ENCODE results near the gene RAB29. TPM values are rescaled to one million over a fixed set of nuclear protein-coding genes. Genes with fewer than 3 reads are reported as not detected.
"Not testable (repeated sequence)": the region's sequence is repeated elsewhere in the genome, so short reads cannot be mapped to it uniquely, and the experiment has no call there.

Gene RAB29
- total and polyA plus RNA-seq, 2 experiments from 2014 or later = 6.5 to 7.2 TPM

DNA sequence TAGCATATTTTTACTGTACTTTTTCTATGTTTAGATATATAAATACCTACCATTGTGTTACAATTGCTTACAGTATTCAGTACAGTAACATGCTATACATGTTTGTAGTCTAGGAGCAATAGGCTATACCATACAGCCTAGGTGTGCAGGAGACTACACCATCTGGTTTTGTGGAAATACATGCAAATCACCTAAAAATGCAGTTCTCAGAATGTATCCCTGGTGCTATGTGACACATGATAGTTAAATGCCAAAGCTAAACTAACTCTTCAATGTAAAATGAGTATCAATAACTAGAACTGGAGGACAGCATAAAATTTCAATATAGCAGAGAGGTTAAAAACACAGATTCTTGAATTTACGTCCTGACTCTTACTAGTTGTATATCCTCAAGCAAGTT lies 40.1 kb downstream of the RAB29 start:
- Histone ChIP-seq H3K4me3 (no peak overlapping the region), H3K27me3 (no peaks in the 10 kb centered on the region), H3K36me3 (peaks cover 11% of the 10 kb centered on the region), H3K27ac (peak overlapping the region; percentile 32), H3K9me3 (ENCODE audit: low read depth) (no peaks in the 10 kb centered on the region), H3K4me1 (ENCODE audit: low read depth) (peaks cover 3% of the 10 kb centered on the region)
- DNase-seq (ENCODE audit: low read depth in 1 of 2, low spot score in 1 of 2) = no peak
- TF ChIP-seq, protein P1, sequence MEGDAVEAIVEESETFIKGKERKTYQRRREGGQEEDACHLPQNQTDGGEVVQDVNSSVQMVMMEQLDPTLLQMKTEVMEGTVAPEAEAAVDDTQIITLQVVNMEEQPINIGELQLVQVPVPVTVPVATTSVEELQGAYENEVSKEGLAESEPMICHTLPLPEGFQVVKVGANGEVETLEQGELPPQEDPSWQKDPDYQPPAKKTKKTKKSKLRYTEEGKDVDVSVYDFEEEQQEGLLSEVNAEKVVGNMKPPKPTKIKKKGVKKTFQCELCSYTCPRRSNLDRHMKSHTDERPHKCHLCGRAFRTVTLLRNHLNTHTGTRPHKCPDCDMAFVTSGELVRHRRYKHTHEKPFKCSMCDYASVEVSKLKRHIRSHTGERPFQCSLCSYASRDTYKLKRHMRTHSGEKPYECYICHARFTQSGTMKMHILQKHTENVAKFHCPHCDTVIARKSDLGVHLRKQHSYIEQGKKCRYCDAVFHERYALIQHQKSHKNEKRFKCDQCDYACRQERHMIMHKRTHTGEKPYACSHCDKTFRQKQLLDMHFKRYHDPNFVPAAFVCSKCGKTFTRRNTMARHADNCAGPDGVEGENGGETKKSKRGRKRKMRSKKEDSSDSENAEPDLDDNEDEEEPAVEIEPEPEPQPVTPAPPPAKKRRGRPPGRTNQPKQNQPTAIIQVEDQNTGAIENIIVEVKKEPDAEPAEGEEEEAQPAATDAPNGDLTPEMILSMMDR (IDR thresholded peaks at IDR 0.05; ENCODE audit: low read depth, low read length) = no peak

DNA sequence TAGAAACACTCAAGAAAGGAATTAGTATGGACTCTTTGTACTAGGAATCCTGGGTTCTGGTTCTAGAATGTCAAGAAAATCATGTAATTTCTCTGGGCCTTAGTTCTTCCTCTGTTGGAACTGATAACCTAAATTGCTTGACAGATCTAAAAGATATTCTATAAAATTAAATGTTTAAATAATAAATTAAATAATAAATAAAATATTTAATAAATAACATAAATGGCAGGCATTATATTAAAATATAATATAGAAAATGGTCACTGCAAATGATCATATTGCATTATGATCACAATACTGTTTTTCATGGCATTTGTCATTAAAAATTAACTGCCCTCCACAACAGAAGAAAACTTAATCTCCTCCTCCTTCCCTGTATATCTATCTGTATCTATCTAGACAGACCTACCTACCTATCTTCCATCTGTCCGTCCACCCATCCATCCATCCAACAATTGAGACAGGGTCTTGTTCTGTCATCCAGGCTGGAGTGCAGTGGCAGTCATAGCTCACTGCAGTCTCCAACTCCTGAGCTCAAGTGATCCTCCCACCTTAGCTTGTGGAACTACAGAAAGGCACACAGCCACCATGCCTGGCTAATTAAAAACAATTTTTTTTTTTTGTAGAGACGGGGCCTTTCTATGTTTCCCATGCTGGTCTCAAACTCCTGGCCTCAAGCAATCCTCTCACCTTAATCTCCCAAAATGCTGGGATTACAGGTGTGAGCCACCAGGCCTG lies 41.7 kb downstream of the RAB29 start:
- H3K36me3 ChIP-seq = peaks cover 11% of the 10 kb centered on the region
- no peaks in the 10 kb centered on the region for H3K27me3 ChIP-seq
- H3K4me3 ChIP-seq = no peak overlapping the region
- H3K9me3 ChIP-seq (ENCODE audit: low read depth) = no peaks in the 10 kb centered on the region
- TF ChIP-seq, protein P1 (IDR thresholded peaks at IDR 0.05; ENCODE audit: low read depth, low read length) = no peak
- peaks cover 3% of the 10 kb centered on the region for H3K4me1 ChIP-seq (ENCODE audit: low read depth)
- DNase-seq (ENCODE audit: low read depth in 1 of 2, low spot score in 1 of 2) = no peak
- H3K27ac ChIP-seq = peak overlapping the region; percentile 42

DNA sequence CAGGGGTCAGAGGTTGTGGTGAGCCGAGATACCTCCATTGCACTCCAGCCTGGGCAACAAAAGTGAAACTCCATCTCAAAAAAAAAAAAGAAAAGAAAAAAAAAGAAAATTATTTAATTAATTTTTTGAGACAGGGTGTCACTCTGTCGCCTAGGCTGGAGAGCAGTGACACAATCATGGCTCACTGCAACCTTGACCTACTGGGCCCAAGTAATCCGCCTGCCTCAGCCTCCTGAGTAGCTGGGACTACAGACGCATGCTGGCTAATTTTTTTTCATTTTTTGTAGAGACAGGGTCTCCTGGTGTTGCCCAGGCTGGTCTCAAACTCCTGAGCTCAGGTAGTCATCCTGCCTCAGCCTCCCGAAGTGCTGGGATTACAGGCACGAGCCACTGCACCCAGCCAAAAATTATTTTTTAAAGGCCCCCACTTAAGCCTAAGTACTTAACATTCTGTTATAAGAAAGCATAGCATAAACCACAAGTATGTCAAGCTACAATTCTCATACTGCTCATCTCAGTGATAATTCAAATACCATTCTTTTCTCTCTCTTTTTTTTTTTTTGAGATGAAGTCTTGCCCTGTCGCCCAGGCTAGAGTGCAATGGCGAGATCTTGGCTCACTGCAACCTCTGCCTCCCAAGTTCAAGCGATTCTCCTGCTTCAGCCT lies 45.2 kb downstream of the RAB29 start:
- H3K27ac ChIP-seq = no peak overlapping the region
- peaks cover 28% of the 10 kb centered on the region for H3K36me3 ChIP-seq
- no peak for DNase-seq (ENCODE audit: low read depth in 1 of 2, low spot score in 1 of 2)
- no peak overlapping the region for H3K4me3 ChIP-seq
- H3K27me3 ChIP-seq = no peaks in the 10 kb centered on the region
- TF ChIP-seq, protein P1 (IDR thresholded peaks at IDR 0.05; ENCODE audit: low read depth, low read length) = no peak
- H3K4me1 ChIP-seq (ENCODE audit: low read depth) = peaks cover 3% of the 10 kb centered on the region
- no peaks in the 10 kb centered on the region for H3K9me3 ChIP-seq (ENCODE audit: low read depth)

DNA sequence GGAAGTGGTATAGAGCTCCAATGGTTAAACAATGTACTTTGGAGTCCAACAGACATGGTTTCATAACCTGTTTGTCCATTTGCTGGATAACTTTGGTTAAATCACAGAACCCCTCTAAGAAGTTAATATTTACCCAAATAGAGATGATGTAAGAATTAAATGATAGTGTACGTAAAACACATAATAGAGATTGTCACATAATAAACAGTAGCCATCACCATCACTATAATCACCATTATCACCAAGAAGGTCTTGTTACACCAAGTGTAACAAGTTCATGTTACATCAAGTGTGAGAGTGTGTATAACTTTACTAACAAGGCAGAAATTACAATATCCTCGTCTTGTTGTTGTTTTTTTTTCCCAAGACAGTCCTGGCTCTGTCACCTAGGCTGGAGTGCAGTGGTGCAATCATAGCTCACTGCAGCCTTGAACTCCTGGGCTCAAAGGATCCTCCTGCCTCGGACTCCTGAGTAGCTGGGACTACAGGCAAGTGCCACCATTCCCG lies 48.6 kb downstream of the RAB29 start:
- no peak for DNase-seq (ENCODE audit: low read depth in 1 of 2, low spot score in 1 of 2)
- H3K36me3 ChIP-seq = peaks cover 50% of the 10 kb centered on the region
- H3K4me1 ChIP-seq (ENCODE audit: low read depth) = no peaks in the 10 kb centered on the region
- H3K27ac ChIP-seq = peak overlapping the region; percentile 25
- TF ChIP-seq, protein P1 (IDR thresholded peaks at IDR 0.05; ENCODE audit: low read depth, low read length) = no peak
- H3K4me3 ChIP-seq = no peak overlapping the region
- H3K27me3 ChIP-seq = no peaks in the 10 kb centered on the region
- no peaks in the 10 kb centered on the region for H3K9me3 ChIP-seq (ENCODE audit: low read depth)

DNA sequence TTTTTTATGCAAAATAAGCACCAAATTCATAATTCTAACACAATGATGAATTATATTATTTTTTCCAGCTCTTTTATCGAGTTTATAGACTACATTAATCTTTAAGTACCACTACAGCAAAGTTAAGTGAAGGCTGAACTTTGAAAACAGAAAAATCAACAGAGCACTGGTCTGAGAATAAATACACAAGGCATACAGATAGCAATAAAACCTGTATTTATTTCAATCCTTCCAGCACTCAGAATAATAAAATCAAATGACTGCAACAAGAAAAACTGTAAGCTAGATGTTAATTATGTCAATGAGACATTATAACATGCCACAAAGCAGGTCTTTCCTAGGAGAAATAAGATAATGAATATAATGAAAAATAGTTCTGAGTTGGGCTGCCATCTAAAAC lies 49.8 kb downstream of the RAB29 start:
- TF ChIP-seq, protein P1 (IDR thresholded peaks at IDR 0.05; ENCODE audit: low read depth, low read length) = no peak
- H3K9me3 ChIP-seq (ENCODE audit: low read depth) = no peaks in the 10 kb centered on the region

DNA sequence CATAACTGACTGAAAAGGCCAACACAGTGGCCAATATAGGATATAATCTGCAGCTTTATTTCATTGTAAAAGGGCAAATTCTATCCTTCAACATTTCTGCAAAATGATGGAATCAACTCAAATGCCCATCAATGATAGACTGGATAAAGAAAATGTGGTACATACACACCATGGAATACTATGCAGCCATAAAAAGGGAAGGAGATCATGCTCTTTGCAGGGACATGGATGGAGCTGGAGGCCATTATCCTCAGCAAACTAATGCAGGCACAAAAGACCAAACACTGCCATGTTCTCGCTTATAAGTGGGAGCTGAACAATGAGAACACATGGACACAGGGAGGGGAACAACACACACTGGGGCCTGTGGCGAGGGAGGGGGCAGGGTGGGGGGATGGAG lies 54.5 kb downstream of the RAB29 start:
- DNase-seq (ENCODE audit: low read depth in 1 of 2, low spot score in 1 of 2); H3K4me3 ChIP-seq; H3K4me1 ChIP-seq (ENCODE audit: low read depth); H3K9me3 ChIP-seq (ENCODE audit: low read depth); H3K27ac ChIP-seq; H3K27me3 ChIP-seq: not testable (repeated sequence)
- peaks cover 83% of the 10 kb centered on the region for H3K36me3 ChIP-seq

More for the DNA sequence above, 49.8 kb downstream of the RAB29 start:
- Histone ChIP-seq H3K36me3 (peaks cover 61% of the 10 kb centered on the region), H3K27me3 (no peaks in the 10 kb centered on the region), H3K4me3 (no peak overlapping the region), H3K4me1 (ENCODE audit: low read depth) (no peaks in the 10 kb centered on the region), H3K27ac (no peak overlapping the region)
- no peak for DNase-seq (ENCODE audit: low read depth in 1 of 2, low spot score in 1 of 2)
